ENCODE data around the gene STRN4.

DNA sequence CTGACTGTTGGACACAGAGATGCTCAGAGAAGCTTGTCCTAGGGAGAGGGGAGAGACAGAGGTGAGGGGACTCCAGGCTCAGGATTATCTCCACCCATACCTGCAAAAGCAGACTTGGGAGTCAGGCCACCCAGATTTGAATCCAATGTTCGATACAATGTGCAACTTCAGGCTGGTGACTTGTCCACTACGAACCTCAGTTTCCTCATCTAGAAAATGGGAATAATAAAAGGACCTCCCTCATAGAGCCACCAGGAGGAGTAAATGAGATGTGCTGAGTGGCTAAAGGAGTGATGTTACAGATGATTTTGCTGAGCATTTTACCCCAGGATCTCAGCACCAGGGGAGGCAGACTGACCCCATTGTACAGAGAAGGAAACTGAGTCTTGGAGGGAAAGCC, 54.3 kb downstream of the STRN4 start:
- TF ChIP-seq, protein P1, sequence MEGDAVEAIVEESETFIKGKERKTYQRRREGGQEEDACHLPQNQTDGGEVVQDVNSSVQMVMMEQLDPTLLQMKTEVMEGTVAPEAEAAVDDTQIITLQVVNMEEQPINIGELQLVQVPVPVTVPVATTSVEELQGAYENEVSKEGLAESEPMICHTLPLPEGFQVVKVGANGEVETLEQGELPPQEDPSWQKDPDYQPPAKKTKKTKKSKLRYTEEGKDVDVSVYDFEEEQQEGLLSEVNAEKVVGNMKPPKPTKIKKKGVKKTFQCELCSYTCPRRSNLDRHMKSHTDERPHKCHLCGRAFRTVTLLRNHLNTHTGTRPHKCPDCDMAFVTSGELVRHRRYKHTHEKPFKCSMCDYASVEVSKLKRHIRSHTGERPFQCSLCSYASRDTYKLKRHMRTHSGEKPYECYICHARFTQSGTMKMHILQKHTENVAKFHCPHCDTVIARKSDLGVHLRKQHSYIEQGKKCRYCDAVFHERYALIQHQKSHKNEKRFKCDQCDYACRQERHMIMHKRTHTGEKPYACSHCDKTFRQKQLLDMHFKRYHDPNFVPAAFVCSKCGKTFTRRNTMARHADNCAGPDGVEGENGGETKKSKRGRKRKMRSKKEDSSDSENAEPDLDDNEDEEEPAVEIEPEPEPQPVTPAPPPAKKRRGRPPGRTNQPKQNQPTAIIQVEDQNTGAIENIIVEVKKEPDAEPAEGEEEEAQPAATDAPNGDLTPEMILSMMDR (IDR thresholded peaks at IDR 0.05), result no peak
- no peak for TF ChIP-seq POLR2A (IDR thresholded peaks at IDR 0.05)
- TF ChIP-seq EP300 (IDR thresholded peaks at IDR 0.05; ENCODE audit: low read depth), result no peak
- TF ChIP-seq POLR2AphosphoS5 (IDR thresholded peaks at IDR 0.05), result no peak
